GM21619 (cell line): ENCODE results near the gene STRIP1.
"Not testable (repeated sequence)": the region's sequence is repeated elsewhere in the genome, so short reads cannot be mapped to it uniquely, and the experiment has no call there.

Source experiments
- ATAC-seq: cut with Tn5 transposase; IDR thresholded peaks from one replicate; pipeline ENCODE4 v1.9.1; 2021; ENCODE audit not compliant: unreplicated experiment

The STRIP1 gene

GRCh38 chr1:110067893-110068645 lies 33.6 kb downstream of the STRIP1 start:
- ATAC-seq: no peak

GRCh38 chr1:110068646-110069403 lies 34.4 kb downstream of the STRIP1 start:
- no peak for ATAC-seq

GRCh38 chr1:110069404-110070281 lies 35.2 kb downstream of the STRIP1 start:
- ATAC-seq: no peak

GRCh38 chr1:110070282-110070669 lies 35.9 kb downstream of the STRIP1 start:
- no peak for ATAC-seq

- no peak for ATAC-seq
Observed at GRCh38 chr1:110070671-110071242, 36.3 kb downstream of the STRIP1 start, which contains the start of gene ALX3. Gene ALX3 (minus strand): TSS chr1:110070672. CDS start chr1:110070612, 60 bp downstream.

- ATAC-seq: no peak
Observed at GRCh38 chr1:110074166-110074565, 39.7 kb downstream of the STRIP1 start.

- no peak for ATAC-seq
Observed at GRCh38 chr1:110076789-110077500, 42.5 kb downstream of the STRIP1 start.

- not testable (repeated sequence) for ATAC-seq
Observed at GRCh38 chr1:110079995-110080394, 45.6 kb downstream of the STRIP1 start.

- ATAC-seq: no peak
Observed at GRCh38 chr1:110081061-110081460, 46.6 kb downstream of the STRIP1 start.

- ATAC-seq: no peak
Observed at GRCh38 chr1:110082477-110082876, 48.1 kb downstream of the STRIP1 start.

GRCh38 chr1:110083061-110083865 lies 48.8 kb downstream of the STRIP1 start:
- ATAC-seq: no peak

GRCh38 chr1:110083866-110084226 lies 49.4 kb downstream of the STRIP1 start:
- ATAC-seq: no peak

GRCh38 chr1:110084227-110085078 lies 50.0 kb downstream of the STRIP1 start:
- peak; percentile 53 for ATAC-seq

GRCh38 chr1:110085671-110086070 lies 51.2 kb downstream of the STRIP1 start:
- ATAC-seq: no peak

GRCh38 chr1:110086961-110087360 lies 52.5 kb downstream of the STRIP1 start:
- no peak for ATAC-seq

- ATAC-seq: no peak
Observed at GRCh38 chr1:110087812-110088738, 53.7 kb downstream of the STRIP1 start.

GRCh38 chr1:110088739-110089316 lies 54.4 kb downstream of the STRIP1 start:
- no peak for ATAC-seq
